Endometrial microvascular endothelial cells (primary cell): Measurements from ENCODE around the gene DRC7. TPM values are rescaled to one million over a fixed set of nuclear protein-coding genes. Genes with fewer than 3 reads are reported as not detected.

ENCODE experiments used
- in situ Hi-C: cut with HindIII; loops from 2 replicates; pipeline ENCODE4 v1.10.0; 2017; ENCODE audit warnings: low sequenced_read_pairs, low pct_unique_long_range_greater_than_20kb; ENCODE audit errors: inconsistent ontology term
- total RNA-seq: library from RNA; depleted of rRNA; stranded (reverse); fragments of >200 nt; gene quantifications from one replicate; pipeline ENCODE4 v1.2.3, GENCODE V29; 2015; ENCODE audit errors: inconsistent ontology term

The DRC7 gene
- total RNA-seq, 1 donor from 2014 or later = not detected

DNA sequence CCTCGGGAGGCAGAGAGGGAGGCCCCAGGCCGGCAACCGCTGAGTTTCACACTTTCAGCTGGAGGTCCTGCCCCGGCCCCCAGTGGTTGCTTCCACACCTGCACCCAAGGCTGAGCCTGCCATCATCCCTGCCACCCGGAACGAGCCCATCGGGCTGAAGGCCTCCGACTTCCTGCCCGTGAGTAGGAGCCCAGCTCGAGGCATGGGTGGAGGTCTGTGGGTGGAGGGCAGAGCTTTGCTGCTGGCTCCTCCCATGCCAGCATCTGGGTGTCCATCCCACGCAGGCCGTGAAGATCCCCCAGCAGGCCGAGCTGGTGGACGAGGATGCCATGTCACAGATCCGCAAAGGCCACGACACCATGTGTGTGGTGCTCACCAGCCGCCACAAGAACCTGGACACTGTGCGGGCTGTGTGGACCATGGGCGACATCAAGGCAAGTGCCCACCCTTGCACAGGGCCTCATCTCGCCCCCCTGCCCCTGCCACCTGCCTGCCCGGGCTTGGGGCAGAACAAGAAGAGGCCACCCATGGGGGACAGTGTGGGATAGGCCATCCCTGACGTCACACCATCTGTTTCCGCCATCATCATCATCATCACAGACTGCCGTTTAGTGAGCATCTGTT is 60.6 kb downstream of the DRC7 start:
- in situ Hi-C loops = loop anchor here (25.0 kb wide), 1 partner anchor 232 kb away; a partner anchor contains a TSS

DNA sequence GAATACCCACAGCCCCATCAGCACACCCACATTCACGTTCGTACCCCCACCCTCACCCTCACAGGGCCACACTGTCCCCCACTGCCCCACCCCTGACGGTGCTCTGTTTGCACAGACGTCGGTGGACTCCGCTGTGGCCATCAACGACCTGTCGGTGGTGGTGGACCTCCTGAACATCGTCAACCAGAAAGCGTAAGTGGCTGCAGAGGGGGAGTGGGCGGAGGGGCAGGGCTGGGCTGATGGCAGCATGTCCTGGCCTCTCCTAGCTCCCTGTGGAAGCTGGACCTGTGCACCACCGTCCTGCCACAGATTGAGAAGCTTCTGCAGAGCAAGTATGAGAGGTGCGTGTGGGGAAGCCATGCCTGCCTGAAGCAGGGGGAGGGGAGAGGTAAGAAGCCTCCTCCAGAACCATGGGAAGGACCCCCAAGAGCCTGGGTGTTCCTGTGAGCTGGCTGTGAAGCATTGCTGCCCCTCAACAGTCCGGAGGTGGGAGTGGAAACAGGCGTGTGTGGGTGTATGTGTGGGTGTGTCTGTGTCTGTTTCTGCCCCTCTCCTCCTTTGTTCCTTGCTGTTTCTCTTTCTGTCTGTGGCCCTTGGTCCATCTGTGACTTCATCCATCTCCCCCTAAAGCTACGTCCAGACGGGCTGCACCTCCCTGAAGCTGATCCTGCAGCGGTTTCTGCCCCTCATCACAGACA is 61.3 kb downstream of the DRC7 start:
- in situ Hi-C loops = loop anchor here (25.0 kb wide), 1 partner anchor 231 kb away; a partner anchor contains a TSS

DNA sequence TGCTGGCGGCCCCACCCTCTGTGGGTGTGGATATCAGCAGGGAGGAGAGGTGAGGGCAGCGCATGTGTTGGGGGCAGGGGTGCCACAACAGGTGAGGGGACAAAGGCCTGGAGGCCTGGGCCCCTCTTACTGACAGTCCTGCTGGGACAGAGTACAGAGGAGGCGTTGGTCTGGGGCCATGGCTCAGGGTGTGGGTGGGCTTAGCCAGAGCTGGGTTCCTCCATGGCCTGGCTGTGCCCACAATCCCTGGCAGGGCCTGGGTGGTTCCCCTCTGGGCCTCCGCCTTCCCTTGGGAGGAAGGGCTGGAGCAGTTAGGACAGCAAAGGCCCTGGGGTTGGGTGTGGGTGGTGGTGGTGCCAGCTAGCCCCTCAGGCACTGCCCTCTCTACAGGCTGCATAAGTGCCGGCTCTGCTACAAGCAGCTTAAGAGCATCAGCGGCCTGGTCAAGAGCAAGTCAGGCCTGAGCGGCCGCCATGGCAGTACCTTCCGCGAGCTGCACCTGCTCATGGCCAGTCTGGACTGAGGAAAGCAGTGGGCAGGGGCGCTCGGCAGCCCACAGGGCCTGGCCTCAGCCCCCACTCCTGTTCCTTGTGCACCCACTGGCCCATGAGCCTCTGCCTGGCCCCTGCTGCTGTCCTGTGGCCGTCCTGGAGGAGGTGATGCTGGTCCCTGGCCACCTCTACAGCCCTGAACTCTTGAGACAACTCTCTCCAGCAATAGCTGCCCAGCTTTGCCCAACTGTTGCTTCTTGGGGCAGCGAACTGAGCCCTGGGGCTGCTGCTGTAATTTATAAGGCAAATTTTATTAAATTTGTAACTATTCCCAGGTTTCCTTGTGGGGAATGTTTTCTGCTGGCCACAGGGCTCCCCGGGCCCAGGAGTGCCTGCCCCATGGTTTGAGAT is 62.1 kb downstream of the DRC7 start:
- in situ Hi-C loops = loop anchor here (25.0 kb wide), 1 partner anchor 231 kb away; a partner anchor contains a TSS

DNA sequence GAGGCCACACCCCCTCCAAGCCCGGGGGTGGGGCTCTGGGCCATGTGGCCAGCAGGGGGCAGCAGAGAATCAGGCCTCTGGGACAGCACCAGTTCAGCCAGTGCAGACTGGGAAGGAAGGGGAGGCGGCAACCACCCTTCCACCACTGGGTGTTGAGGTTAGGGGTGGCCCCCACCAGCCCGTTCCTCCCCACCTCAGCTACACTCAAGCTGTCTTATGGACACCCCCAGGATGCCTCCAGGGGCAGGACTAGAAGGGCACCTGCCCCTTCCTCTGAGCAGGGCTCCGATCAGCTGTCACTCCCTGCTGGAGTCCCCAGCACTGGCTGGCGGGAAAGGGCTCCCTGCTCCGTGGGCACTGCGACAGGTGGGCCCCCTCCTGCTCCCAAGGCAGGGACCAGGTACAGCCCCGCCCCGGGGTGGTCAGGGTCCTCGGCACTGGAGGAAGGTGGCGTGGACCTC is 62.8 kb downstream of the DRC7 start:
- in situ Hi-C loops = loop anchor here (25.0 kb wide), 1 partner anchor 230 kb away; a partner anchor contains a TSS

DNA sequence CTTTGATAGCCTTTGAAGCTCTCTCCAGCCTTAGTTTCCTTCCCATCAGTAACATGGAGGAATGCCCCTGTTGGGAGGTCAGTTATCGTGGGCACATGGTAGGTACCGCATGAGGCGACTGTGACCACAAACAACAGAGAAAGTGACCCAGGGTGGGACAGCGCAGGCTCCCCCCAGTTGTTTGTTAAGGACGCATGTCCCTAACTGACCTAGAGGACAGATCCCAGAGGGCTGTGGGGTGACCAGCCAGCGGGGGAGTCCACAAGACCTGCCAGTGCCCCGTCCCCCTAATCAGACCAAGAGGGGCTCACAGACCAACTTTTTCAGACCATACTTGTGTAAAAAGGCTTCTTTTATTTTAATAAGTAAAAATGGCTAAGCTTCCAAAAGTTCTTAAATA is 63.3 kb downstream of the DRC7 start:
- in situ Hi-C loops = loop anchor here (25.0 kb wide), 1 partner anchor 229 kb away; a partner anchor contains a TSS

DNA sequence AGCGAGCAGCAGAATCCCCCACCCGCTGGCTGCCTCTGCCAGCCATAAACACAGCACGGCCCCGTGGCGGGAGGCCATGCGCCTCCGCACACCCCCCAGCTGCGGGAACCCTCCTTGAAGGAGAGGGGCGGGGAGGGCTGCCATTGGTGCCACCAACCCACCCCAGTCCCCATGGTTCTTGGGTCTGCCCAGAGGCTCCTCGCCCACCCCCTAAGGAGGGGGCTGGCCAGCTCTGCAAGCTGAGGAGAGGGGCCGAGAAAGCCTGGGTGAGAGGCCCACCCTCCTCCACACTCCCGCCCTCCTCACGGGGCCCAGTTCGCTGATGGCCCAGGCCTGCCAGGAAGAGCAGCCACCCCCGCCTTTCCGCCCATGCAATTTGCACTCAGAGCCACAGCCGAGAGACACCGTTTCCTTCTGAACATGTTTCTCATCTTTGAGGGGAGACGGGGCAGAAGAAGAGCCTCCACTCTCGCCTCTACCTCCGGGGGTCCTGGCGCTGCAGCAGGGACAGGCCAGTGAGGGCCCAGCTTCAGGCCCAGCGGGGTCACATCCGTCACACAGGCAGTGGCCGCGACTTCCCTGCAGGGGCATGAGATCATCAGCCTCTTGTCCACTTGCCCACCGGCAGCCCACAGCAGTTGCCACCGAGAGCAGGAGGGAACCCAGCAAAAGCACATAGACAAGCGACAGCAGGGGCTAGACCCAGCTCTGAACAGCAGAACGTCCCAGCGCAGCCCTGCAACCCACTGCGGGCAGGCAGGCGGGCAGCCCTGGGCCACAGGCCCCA is 63.9 kb downstream of the DRC7 start:
- in situ Hi-C loops = loop anchor here (25.0 kb wide), 1 partner anchor 229 kb away; a partner anchor contains a TSS

- in situ Hi-C loops = loop anchor here (25.0 kb wide), 1 partner anchor 228 kb away; a partner anchor contains a TSS
Observed at GRCh38 chr16:57759131-57759530, 64.5 kb downstream of the DRC7 start.

DNA sequence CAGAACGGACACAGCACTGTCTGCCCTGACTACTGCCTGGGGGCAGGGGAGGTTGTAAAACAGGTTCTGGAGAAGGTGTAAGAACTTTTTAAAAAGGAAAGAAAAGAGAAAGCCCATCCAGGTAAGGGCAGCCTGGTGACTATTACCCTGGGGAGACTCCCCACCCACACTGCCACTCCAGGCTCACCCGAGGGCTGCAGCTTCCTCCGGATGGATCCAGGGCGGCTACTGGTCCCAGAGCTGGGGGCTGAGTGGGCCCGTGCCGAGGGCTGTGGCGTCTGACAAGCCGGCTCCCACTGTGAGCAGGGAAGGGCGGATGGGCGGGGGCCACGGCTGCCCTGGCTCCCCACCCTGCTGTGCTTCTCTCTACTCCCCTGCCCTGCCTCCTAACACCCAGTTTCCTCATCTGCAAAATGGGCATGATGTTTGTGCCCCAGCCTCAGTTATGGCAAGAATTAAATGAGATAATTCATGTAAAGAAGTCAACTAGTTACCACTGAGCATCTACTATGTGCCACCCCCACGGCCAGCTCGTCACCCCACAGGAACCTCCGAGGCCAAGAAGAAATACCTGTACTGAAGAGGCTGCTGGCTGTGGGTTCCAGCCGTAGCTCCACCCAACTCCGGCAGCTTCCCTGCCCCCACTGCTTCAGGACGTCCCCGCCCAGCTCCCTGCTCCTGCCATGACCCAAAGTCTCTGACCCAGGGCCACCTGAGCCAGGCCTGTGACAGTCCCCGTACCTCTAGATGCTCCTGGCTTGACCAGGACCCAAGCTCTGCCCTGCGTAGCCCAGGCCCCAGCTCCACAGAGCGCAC is 65.1 kb downstream of the DRC7 start:
- in situ Hi-C loops = loop anchor here (25.0 kb wide), 1 partner anchor 228 kb away; a partner anchor contains a TSS

GRCh38 chr16:57760357-57761160 is 66.0 kb downstream of the DRC7 start:
- in situ Hi-C loops = loop anchor here (25.0 kb wide), 1 partner anchor 227 kb away; a partner anchor contains a TSS

- in situ Hi-C loops = loop anchor here (25.0 kb wide), 1 partner anchor 226 kb away; a partner anchor contains a TSS
Observed at GRCh38 chr16:57761301-57761700, 66.7 kb downstream of the DRC7 start.

- in situ Hi-C loops = loop anchor here (25.0 kb wide), 1 partner anchor 225 kb away; a partner anchor contains a TSS
Observed at GRCh38 chr16:57761957-57762356, 67.4 kb downstream of the DRC7 start.

DNA sequence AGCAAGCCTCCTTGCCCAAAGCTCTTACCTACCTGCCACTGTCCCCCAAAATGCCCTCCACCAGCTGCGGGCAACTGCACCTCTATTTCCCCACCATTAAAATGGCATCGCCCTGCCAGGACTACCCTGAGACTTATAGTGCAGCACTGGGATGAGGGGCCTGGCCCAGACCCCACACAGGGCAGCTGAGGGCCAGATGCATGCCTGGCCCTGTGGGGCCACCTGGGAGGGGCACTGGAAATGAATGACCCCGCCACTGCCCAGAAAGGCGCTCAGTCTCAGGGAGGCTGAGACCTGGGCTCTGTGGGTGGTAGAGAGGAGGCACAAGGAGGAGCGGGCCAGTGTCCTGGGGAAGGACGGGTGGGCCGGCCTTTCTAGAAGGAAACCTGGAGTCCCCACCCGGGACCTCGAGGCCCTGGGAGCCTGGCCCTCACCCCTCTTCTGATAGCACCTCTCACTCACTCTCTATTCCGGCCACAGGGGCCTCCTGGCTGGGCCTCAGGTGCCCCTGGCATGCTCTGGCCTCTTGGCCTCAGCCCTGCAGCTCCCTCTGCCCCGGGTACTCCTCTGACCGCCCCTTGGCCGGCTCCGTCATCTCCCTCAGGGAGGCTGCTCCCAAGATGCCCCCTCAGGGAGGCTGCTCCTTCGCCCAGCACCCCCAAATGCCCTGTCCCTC is 67.9 kb downstream of the DRC7 start:
- in situ Hi-C loops = loop anchor here (25.0 kb wide), 1 partner anchor 225 kb away; a partner anchor contains a TSS

DNA sequence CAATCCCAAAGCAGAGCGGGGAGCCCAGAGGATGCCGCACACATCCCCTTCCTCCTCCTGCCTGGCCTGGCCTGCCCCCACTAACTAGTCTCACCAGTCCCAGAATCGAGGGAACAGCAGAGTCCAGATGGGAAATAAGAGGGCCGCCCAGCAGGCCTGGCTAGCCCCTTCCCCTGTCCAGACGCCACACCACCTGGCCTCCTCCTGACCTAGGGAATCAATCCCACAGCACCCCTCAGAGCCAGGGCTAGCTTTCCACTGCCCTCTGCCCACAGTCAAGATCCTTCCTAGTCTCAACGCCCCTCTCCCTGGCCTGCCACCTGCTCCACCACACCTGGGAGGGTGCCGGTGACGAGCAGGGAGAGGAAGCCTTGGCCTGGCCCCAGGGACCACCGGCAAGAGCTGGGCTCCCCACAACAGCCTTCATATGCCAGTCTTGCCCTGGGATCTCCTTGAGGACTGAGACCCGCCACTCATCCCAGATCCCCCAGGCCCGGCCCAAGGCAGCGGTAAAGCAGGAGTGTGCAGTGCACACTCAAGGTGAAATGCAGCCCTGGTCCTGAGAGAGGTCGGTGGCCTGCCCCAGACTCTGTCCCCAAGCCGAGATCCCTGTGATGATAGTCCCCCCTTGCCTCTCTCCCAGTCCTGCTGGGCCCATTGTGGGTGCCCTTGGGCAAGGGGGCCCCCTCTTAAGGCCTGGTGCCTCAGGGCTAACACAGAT is 68.8 kb downstream of the DRC7 start:
- in situ Hi-C loops = loop anchor here (25.0 kb wide), 1 partner anchor 224 kb away; a partner anchor contains a TSS

- in situ Hi-C loops = loop anchor here (25.0 kb wide), 1 partner anchor 223 kb away; a partner anchor contains a TSS
Observed at GRCh38 chr16:57764006-57764340, 69.4 kb downstream of the DRC7 start.

- in situ Hi-C loops = loop anchor here (25.0 kb wide), 1 partner anchor 223 kb away; a partner anchor contains a TSS
Observed at GRCh38 chr16:57764341-57765159, 69.9 kb downstream of the DRC7 start.
